Stimulated activated CD4-positive, alpha-beta T cell treated with anti-CD3 and anti-CD28 coated beads, Interleukin-1b, Interleukin-23, amount 100 ng/mL, for 24 hours (primary cell): ENCODE results near the gene RWDD1.
"Not testable (repeated sequence)": the region's sequence is repeated elsewhere in the genome, so short reads cannot be mapped to it uniquely, and the experiment has no call there.

Source experiments
- DNase-seq, 4 experiments: peaks; one replicate each; pipeline ENCODE4 v3.0.0-alpha.2; 2020; ENCODE audit warnings: low read depth in 4 of 4, low spot score in 1 of 4

The RWDD1 gene

GRCh38 chr6:116604868-116605267 lies 33.6 kb downstream of the RWDD1 start:
- not testable (repeated sequence) for DNase-seq

GRCh38 chr6:116605935-116606334 lies 34.6 kb downstream of the RWDD1 start:
- DNase-seq, result no peak

- no peak for DNase-seq
Measured at GRCh38 chr6:116611056-116611455, 39.8 kb downstream of the RWDD1 start.

GRCh38 chr6:116615937-116616736 lies 44.8 kb downstream of the RWDD1 start, which contains the start of gene RSPH4A:
Gene RSPH4A, plus strand, starts transcription at chr6:116616479. Its CDS starts 145 bp downstream, at chr6:116616624.
- DNase-seq, result peak in 3 of 4 experiments; percentile 21 to 50 (median 48)

- DNase-seq, result no peak
Measured at GRCh38 chr6:116616737-116617053, 45.4 kb downstream of the RWDD1 start.

DNA sequence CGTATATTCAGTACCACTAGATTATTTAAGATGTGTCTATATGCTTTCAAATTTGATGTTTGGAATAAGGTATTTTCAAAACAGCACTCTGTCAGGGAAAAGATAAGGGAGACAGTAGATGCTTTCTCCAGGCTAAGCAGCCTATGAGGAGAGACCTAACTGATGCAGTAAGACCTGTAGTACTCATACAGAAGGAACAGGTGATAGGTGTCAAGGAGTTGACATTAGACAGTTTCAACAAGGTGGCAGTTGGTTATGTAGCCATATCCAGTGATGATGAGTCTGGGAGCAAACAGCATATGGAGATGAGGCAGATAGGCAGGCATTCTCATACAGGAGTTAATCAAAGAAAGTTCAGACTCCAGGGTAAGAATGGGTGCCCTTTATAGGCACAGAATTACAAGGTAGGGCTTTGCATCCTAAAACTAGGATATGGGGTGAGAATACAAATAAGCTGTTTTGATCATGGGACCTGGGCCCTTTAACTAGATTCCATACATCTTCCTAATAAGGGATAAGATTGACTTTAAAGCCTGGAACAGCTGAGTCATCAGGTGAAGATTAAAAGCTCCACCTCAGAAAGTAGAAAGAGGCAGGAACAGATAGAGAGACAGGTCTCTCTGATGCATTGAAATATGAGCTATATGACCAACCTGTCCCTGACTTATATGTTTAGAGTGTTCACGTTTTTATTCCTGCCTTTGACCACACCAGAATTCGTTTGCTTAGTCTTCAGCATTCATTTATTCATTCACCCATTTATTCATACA lies 52.9 kb downstream of the RWDD1 start:
- no peak for DNase-seq

- DNase-seq, result no peak
Measured at GRCh38 chr6:116625872-116626271, 54.6 kb downstream of the RWDD1 start.

DNA sequence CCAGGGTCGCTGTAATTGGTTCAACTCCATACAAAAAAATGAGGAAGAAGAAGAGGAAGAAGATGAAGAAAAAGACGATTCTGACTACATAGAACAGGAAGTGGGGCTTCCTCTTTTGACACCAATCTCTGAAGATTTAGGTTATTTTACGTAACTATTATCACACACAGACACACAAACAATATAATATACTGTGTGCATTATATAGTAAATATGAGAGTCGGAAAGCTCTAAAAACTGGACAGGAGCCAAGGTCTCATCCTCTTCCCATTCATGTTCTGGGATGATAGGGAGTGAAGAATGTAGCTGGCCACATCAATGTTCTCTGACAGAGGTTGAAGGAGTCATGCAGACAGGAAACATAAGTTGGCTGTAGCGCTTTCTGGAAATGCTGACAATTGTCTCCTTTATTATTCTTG lies 58.3 kb downstream of the RWDD1 start:
- DNase-seq, result no peak

DNA sequence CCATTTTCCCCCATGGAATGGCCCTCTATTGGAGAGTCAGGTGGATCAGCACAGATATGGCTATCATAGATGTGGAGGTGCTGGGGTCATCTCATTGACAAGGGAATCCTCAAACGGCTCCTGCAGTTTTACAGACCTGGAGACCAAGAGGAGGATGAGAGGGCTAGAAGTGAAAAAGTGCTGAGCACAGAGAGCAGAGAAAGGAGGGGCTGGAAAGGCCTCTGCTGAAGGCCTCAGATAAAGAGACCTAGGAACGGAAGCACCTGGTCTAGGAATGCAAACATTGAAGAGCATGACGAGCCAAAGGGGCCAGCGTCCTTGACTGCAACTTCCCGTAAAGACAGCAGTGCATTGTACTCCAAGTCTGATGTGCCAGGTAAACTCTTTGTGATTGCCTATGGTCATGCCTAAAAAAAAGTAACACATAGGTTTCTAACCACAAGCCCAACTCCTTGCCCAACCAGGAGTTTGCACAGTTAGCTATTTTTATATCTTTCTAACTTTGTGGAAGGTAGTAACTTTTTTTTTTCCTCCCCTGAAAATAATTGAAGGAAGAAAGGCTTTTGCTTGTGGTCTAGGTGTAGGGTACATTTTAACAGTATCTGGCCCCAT lies 60.2 kb downstream of the RWDD1 start:
- DNase-seq, result no peak

DNA sequence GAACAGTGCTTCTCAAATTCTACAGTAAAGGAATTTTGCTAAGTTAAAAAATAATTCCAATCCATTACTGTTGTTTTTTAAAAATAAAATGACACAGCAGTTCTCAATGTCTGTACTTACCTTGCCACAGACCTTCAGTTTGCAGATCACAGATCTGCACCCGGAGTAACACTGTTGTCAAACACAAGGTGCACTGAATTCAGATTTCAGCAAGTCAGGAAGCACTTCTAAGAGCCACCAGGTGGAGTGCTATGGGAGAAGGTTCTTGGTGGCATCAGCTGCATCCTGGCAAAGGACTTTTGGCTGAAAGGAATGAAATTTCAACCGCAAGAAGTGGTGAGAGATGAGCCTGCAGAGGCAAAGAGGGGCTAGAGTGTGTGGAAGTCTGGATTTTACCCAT lies 62.4 kb downstream of the RWDD1 start:
- no peak for DNase-seq
